Pancreas (tissue), 10 donors: ENCODE data around the gene GOLGA6B. TPM values are rescaled to one million over a fixed set of nuclear protein-coding genes. Genes with fewer than 3 reads are reported as not detected.
A peak's percentile ranks its signal among the peaks of the same experiment; 100 is the strongest.
"Not testable (repeated sequence)": the region's sequence is repeated elsewhere in the genome, so short reads cannot be mapped to it uniquely, and the experiment has no call there.

Experiments used
- ATAC-seq, 4 donors: fragments of 200-7000 bp; cut with Tn5 transposase; one replicate each; pipeline versions ENCODE4 v1.8.0 to v1.9.1; 2020; ENCODE audit warnings: mild to moderate bottlenecking in 4 of 4, moderate library complexity in 4 of 4
- DNase-seq, 6 donors: peaks; one replicate each; pipeline ENCODE4 v3.0.0-alpha.2; 2020
- FAIRE-seq: peaks from 2 replicates; lab custom pipeline; 2012; peaks lifted over from hg19 to GRCh38; lab: Jason Lieb, UNC
- H3K27ac ChIP-seq, 4 donors: fragments of 200-600 bp; sonication (generic); 1 replicate in 3 of 4; 2 replicates in 1 of 4; pipeline versions ENCODE4 v1.5.0 to v1.8.0; 2020
- H3K27me3 ChIP-seq, 4 donors: fragments of 200-600 bp; one replicate each; pipeline ENCODE4 v1.8.0; 2021
- H3K36me3 ChIP-seq, 3 donors: fragments of 200-600 bp; sonication (generic) in 1 of 3; one replicate each; pipeline versions ENCODE4 v1.5.0 to v1.8.0; 2020 to 2021
- H3K4me1 ChIP-seq, 3 donors: fragments of 200-600 bp; one replicate each; pipeline ENCODE4 v1.8.0; 2021
- H3K4me3 ChIP-seq, 4 donors: fragments of 200-600 bp; sonication (generic) in 2 of 4; one replicate each; pipeline versions ENCODE4 v1.5.0 to v1.8.0; 2020 to 2021
- H3K9me3 ChIP-seq, 4 donors: fragments of 200-600 bp; one replicate each; pipeline ENCODE4 v1.8.0; 2021
- WGBS, 2 donors: extraction: QIAGEN DNeasy Blood & Tissue Kit; methylation state at CpG; one replicate each; pipeline ENCODE4 v1.1.7; 2013; 5-methylcytosine and 5-hydroxymethylcytosine counted together
- intact Hi-C, 3 donors: fragments of 100-400 bp; cut with DNase I; formaldehyde crosslinking; loops; one replicate each; pipeline versions ENCODE4 v1.11.1 to v1.14.2; 2022
- polyA plus RNA-seq, 2 donors: library from polyadenylated mRNA; stranded (reverse); fragments of 200-250 nt; gene quantifications; one replicate each; pipeline ENCODE4 v1.2.3, GENCODE V29; 2013
- total RNA-seq, 6 donors: library from RNA; stranded (reverse); fragmentation: NEBNext Ultra II Directional in 4 of 6; extraction: Animal tissue kit (Norgen Biotek cat#: 25700) in 4 of 6; gene quantifications; one replicate each; pipeline versions ENCODE4 v1.2.1 to v1.2.4, GENCODE V29; 2021 to 2023
- TF ChIP-seq, protein P1 (sequence below), 4 donors: fragments of 200-600 bp; sonication (generic) in 3 of 4; IDR thresholded peaks; one replicate each; pipeline versions ENCODE4 v1.5.0 to v1.8.0; 2021; ENCODE audit warnings: antibody characterized with exemption in 4 of 4
- donor health status: healthy with polysubstance abuse.
- donor health status: DM: no; HTN: no; CAD: no; lungs with moderate emphysema.
- donor health status: DM: no; HTN: no; CAD: no.
- donor health status: control.
- donor health status: control.
- donor health status: Bipolar disorder and iron deficiency.
- donor health status: DM: yes; HTN: yes; CAD: no.
- donor health status: DM: no; HTN: no; CAD: no.
- donor health status: DM: no; HTN: no; CAD: no.
- donor health status: DM: yes; HTN: yes; CAD: no.

Gene GOLGA6B
- total and polyA plus RNA-seq, 8 donors: not detected

GRCh38 chr15:72616491-72617210 is 37.8 kb upstream of the GOLGA6B start:
- Histone ChIP-seq H3K36me3 (no peaks in the 10 kb centered on the region), H3K27me3 (no peaks in the 10 kb centered on the region), H3K4me1 (no peaks in the 10 kb centered on the region), H3K9me3 (no peaks in the 10 kb centered on the region), H3K4me3 (no peak overlapping the region), H3K27ac (no peak overlapping the region)
- 85% methylated on average over 10 of the region's 10 CpGs for WGBS, 2 donors
- TF ChIP-seq, protein P1, sequence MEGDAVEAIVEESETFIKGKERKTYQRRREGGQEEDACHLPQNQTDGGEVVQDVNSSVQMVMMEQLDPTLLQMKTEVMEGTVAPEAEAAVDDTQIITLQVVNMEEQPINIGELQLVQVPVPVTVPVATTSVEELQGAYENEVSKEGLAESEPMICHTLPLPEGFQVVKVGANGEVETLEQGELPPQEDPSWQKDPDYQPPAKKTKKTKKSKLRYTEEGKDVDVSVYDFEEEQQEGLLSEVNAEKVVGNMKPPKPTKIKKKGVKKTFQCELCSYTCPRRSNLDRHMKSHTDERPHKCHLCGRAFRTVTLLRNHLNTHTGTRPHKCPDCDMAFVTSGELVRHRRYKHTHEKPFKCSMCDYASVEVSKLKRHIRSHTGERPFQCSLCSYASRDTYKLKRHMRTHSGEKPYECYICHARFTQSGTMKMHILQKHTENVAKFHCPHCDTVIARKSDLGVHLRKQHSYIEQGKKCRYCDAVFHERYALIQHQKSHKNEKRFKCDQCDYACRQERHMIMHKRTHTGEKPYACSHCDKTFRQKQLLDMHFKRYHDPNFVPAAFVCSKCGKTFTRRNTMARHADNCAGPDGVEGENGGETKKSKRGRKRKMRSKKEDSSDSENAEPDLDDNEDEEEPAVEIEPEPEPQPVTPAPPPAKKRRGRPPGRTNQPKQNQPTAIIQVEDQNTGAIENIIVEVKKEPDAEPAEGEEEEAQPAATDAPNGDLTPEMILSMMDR (IDR thresholded peaks at IDR 0.05): no peak
- intact Hi-C loops: no loop called here
- DNase-seq (no peak), ATAC-seq (no peak), FAIRE-seq (no peak)

DNA sequence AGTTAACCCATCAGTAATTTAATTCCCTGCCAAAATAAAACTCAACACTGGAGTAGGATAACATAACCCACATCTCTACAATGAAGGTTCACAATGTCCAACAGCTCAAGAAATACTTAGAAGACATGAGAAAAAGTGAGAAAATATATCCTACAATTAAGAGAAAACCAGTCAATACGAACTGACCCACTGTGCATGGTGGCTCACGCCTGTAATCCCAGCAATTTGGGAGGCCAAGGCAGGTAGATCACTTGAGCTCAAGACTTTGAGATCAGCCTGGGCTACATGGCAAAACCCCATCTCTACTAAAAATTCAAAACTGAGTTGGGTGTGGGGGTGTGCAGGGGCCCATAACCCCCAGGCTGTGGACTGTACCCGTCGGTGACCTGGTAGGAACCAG is 30.6 kb upstream of the GOLGA6B start:
- H3K9me3 ChIP-seq, DNase-seq, intact Hi-C loops, ATAC-seq, FAIRE-seq, H3K27me3 ChIP-seq, H3K4me1 ChIP-seq, H3K36me3 ChIP-seq, H3K27ac ChIP-seq, H3K4me3 ChIP-seq: not testable (repeated sequence)
- WGBS, 2 donors: 89 to 92% methylated on average over 4 of the region's 4 CpGs

DNA sequence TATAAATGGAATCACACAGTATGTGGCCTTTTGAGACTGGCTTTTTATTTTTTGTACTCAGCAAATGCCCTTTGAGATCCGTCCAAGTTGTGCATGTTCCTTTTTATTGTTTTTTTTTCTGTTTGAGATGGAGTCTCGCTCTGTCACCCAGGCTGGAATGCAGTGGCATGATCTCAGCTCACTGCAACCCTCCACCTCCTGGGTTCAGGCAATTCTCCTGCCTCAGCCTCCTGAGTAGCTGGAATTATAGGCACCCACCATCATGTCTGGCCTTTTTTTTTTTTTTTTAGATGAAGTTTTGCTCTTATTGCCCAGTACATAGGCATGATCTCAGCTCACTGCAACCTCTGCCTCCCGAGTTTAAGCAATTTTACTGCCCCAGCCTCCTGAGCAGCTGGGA is 28.3 kb upstream of the GOLGA6B start:
- intact Hi-C loops, H3K27me3 ChIP-seq, H3K27ac ChIP-seq, H3K4me1 ChIP-seq, DNase-seq, H3K9me3 ChIP-seq, H3K4me3 ChIP-seq, ATAC-seq, H3K36me3 ChIP-seq, FAIRE-seq: not testable (repeated sequence)
- 74 to 89% methylated on average over 3 of the region's 3 CpGs for WGBS, 2 donors

DNA sequence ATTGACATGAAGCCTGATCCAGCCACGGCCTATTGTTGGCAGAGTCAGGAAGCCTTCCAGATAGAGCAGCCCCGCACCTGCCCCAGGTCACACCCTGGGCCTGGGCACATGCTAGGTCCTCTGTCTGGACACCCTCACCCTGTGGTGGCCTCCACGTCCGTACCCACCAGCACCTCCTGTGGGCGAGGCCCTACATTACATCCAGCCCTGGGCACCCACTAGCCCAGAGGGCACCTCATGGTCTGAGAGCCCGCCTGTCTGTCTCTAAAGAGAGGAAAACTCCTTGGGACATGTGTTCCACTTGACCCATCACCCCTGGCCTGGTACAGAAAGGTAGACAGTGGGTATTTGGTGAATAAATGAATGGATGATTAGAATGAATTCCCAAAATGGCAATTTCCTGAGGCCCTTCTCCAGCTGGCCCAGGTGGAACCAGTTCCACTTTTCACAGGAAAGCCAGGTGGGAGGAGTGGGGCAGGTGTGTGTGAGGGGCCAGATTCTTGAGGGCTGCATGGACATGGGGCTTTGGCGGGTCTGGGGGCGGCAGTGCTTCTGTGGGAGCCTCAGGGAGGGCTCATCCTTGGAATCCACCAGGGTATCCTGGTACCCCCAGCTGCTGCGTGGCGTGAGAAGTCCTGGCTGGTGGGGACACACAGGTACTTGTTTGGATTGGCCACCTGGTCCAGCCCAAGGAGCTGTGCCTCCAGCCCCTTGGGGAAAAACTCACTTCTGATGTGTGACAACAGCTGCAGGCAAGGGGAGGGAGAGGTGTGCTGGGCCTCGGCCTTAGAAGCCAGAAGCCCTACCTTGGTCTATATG is 26.0 kb upstream of the GOLGA6B start:
- intact Hi-C loops, H3K4me1 ChIP-seq, H3K27me3 ChIP-seq, H3K9me3 ChIP-seq, H3K27ac ChIP-seq, FAIRE-seq, DNase-seq, ATAC-seq, H3K36me3 ChIP-seq, H3K4me3 ChIP-seq: not testable (repeated sequence)
- 75 to 88% methylated on average over 11 of the region's 11 CpGs for WGBS, 2 donors

GRCh38 chr15:72629068-72629570 is 25.4 kb upstream of the GOLGA6B start:
- DNase-seq, H3K36me3 ChIP-seq, FAIRE-seq, H3K9me3 ChIP-seq, H3K27ac ChIP-seq, intact Hi-C loops, H3K4me1 ChIP-seq, ATAC-seq, H3K27me3 ChIP-seq, H3K4me3 ChIP-seq: not testable (repeated sequence)
- WGBS, 2 donors: 63 to 75% methylated on average over 7 of the region's 7 CpGs

GRCh38 chr15:72636519-72637282 is 17.8 kb upstream of the GOLGA6B start:
- H3K36me3 ChIP-seq, H3K9me3 ChIP-seq, H3K27ac ChIP-seq, H3K27me3 ChIP-seq, intact Hi-C loops, FAIRE-seq, H3K4me1 ChIP-seq: not testable (repeated sequence)
- H3K4me3 ChIP-seq: peak overlapping the region in 2 of 4 donors; percentile 20 to 40
- WGBS, 2 donors: 1 to 2% methylated on average over 13 to 23 of the region's 43 CpGs
- ATAC-seq (peak; percentile 95 to 98 (median 97)), DNase-seq (peak; percentile 65 to 90 (median 84))

- intact Hi-C loops, H3K27me3 ChIP-seq, ATAC-seq, H3K36me3 ChIP-seq, H3K9me3 ChIP-seq, FAIRE-seq, H3K4me1 ChIP-seq, H3K4me3 ChIP-seq, H3K27ac ChIP-seq, DNase-seq: not testable (repeated sequence)
- WGBS, 2 donors: no CpG with 5 or more reads among the region's 26 CpGs
Observed at GRCh38 chr15:72639759-72640483, 14.6 kb upstream of the GOLGA6B start.

- DNase-seq, FAIRE-seq, H3K36me3 ChIP-seq, H3K9me3 ChIP-seq, H3K4me1 ChIP-seq, intact Hi-C loops, ATAC-seq, H3K4me3 ChIP-seq, H3K27me3 ChIP-seq, H3K27ac ChIP-seq: not testable (repeated sequence)
- no CpG with 5 or more reads among the region's 2 CpGs for WGBS, 2 donors
Observed at GRCh38 chr15:72642271-72642670, 12.2 kb upstream of the GOLGA6B start.

GRCh38 chr15:72648631-72649253 is 5.8 kb upstream of the GOLGA6B start:
- H3K4me3 ChIP-seq, H3K27ac ChIP-seq, H3K36me3 ChIP-seq, H3K9me3 ChIP-seq, ATAC-seq, H3K27me3 ChIP-seq, FAIRE-seq, H3K4me1 ChIP-seq, intact Hi-C loops, DNase-seq: not testable (repeated sequence)
- 67 to 79% methylated on average over 8 of the region's 10 CpGs for WGBS, 2 donors

GRCh38 chr15:72656014-72656413 is 1.5 kb downstream of the GOLGA6B start:
- H3K4me1 ChIP-seq, DNase-seq, H3K27ac ChIP-seq, H3K4me3 ChIP-seq, H3K36me3 ChIP-seq, FAIRE-seq, ATAC-seq, intact Hi-C loops, H3K27me3 ChIP-seq, H3K9me3 ChIP-seq: not testable (repeated sequence)
- no CpG with 5 or more reads among the region's 3 CpGs for WGBS, 2 donors
